HG03060 (cell line): ENCODE measurements around the gene KDM2A.
"Not testable (repeated sequence)": the region's sequence is repeated elsewhere in the genome, so short reads cannot be mapped to it uniquely, and the experiment has no call there.

Experiments
- ATAC-seq: cut with Tn5 transposase; IDR thresholded peaks from one replicate; pipeline ENCODE4 v1.9.1; 2021; ENCODE audit warnings: low read depth, moderate number of reproducible peaks; ENCODE audit not compliant: unreplicated experiment

Gene KDM2A

GRCh38 chr11:67230886-67231285, 111.8 kb downstream of the KDM2A start:
- ATAC-seq = no peak

- no peak for ATAC-seq
These were observed 114.6 kb downstream of the KDM2A start for GRCh38 chr11:67233584-67234190.

GRCh38 chr11:67234571-67234970, 115.5 kb downstream of the KDM2A start:
- not testable (repeated sequence) for ATAC-seq

GRCh38 chr11:67237574-67237973, 118.5 kb downstream of the KDM2A start:
- no peak for ATAC-seq

GRCh38 chr11:67238894-67239782, 120.1 kb downstream of the KDM2A start:
- ATAC-seq = no peak

GRCh38 chr11:67239783-67240575, 120.9 kb downstream of the KDM2A start:
- ATAC-seq = peak; percentile 82

- ATAC-seq = no peak
These were observed 121.7 kb downstream of the KDM2A start for GRCh38 chr11:67240576-67241389.

GRCh38 chr11:67242548-67242947, 123.5 kb downstream of the KDM2A start:
- no peak for ATAC-seq

- ATAC-seq = no peak
These were observed 124.0 kb downstream of the KDM2A start for GRCh38 chr11:67243051-67243450.

GRCh38 chr11:67245046-67245445, 126.0 kb downstream of the KDM2A start:
- no peak for ATAC-seq

GRCh38 chr11:67247946-67248550, 129.0 kb downstream of the KDM2A start:
- ATAC-seq = no peak

GRCh38 chr11:67248653-67249052, 129.6 kb downstream of the KDM2A start:
- no peak for ATAC-seq

GRCh38 chr11:67250059-67251043, 131.3 kb downstream of the KDM2A start:
- ATAC-seq = no peak

- no peak for ATAC-seq
These were observed 132.8 kb downstream of the KDM2A start for GRCh38 chr11:67251841-67252240.

- ATAC-seq = no peak
These were observed 133.8 kb downstream of the KDM2A start for GRCh38 chr11:67252831-67253239.

GRCh38 chr11:67253872-67254624, 135.0 kb downstream of the KDM2A start:
- ATAC-seq = no peak

- ATAC-seq = no peak
These were observed 135.7 kb downstream of the KDM2A start for GRCh38 chr11:67254798-67255197.

GRCh38 chr11:67255353-67255752, 136.3 kb downstream of the KDM2A start:
- no peak for ATAC-seq
